ENCODE data around the gene MCM5.

- TF ChIP-seq YY1 (IDR thresholded peaks at IDR 0.05; ENCODE audit: insufficient read depth, insufficient read length) (no peak), SUZ12 (IDR thresholded peaks at IDR 0.05; ENCODE audit: extremely low read depth, insufficient read depth, insufficient read length) (no peak), ZNF274 (IDR thresholded peaks at IDR 0.05; ENCODE audit: low read depth, low read length) (no peak)
Observed at GRCh38 chr22:35472488-35472887, 72.5 kb downstream of the MCM5 start.
